ENCODE results near the gene SH2D3C.
A peak's percentile ranks its signal among the peaks of the same experiment; 100 is the strongest.
"Not testable (repeated sequence)": the region's sequence is repeated elsewhere in the genome, so short reads cannot be mapped to it uniquely, and the experiment has no call there.

Gene SH2D3C

DNA sequence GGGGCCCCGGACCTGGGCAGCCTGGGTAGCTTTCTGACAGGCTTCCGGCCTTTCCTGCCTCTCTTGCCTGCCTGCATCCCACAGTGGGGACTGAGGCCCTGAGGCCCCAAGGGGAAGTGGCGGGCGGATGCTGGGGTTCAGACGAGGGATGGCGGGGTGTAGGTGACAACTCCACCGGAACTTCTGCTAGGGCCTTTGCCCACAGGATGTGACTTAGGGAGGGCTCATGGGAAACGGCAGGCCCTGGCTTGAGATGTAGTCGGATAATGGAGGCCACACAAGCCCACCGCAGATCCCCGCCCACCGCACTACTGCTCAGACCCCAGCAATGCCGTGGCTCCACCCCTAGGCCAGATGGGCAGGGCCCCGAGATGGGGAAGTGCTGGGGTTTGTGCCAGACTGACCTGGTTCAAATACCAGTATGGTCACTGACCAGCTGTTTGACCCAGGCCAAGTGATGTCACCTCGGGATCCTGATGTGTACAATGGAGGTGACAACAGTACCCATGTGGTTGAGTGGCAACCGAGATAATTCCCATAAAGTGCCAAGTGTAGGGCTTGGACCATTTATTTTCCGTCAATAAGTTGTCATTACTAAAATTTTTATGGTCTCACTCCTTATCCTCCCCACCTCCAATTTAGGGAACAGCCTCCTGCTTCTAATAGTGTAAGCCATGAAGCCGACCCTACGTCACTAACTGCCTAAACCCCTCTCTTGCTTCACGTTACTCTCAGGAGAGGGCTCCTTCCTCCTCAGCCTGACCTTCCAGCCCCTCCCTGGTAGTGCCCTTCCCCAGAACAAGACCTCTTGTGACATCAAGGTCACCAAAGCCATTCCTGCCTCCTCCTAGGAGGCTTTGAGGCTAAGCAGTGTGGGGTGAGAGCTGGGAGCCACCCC lies 4.9 kb upstream of the SH2D3C start:
- no peak for DNase-seq

DNA sequence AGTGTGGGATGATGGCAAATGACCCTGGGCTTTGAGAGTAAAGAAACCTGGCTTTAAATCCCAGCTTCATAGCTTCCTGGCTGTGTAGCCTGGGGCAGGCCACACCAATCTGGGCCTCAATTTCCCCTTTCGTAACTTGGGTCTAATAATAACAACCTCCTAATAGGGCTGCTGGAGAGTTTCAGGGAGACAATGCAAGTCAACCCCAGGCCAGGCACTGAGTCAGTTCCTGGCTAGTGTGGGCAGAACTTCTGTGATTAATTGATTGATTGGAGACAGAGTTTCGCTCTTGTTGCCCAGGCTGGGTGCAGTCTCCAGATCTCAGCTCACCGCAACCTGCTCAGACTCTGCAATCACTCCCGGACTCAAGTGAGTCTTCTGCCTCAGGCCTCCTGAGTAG lies 3.3 kb upstream of the SH2D3C start:
- DNase-seq = no peak

DNA sequence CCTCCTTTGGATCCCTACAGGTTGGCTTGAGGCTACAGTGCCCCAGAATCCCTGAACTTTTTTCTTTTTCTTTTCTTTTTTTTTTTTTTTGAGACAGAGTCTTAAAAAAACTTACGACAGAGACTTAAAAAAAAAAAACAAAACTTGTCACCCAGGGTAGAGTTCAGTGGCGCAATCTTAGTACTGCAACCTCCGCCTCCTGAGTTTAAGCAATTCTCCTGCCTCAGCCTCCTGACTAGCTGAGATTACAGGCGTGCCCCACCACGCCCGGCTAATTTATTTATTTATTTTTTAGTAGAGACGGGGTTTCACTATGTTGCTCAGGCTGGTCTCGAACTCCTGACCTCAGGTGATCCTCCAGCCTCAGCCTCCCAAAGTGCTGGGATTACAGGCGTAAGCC lies 2.4 kb upstream of the SH2D3C start:
- not testable (repeated sequence) for DNase-seq

DNA sequence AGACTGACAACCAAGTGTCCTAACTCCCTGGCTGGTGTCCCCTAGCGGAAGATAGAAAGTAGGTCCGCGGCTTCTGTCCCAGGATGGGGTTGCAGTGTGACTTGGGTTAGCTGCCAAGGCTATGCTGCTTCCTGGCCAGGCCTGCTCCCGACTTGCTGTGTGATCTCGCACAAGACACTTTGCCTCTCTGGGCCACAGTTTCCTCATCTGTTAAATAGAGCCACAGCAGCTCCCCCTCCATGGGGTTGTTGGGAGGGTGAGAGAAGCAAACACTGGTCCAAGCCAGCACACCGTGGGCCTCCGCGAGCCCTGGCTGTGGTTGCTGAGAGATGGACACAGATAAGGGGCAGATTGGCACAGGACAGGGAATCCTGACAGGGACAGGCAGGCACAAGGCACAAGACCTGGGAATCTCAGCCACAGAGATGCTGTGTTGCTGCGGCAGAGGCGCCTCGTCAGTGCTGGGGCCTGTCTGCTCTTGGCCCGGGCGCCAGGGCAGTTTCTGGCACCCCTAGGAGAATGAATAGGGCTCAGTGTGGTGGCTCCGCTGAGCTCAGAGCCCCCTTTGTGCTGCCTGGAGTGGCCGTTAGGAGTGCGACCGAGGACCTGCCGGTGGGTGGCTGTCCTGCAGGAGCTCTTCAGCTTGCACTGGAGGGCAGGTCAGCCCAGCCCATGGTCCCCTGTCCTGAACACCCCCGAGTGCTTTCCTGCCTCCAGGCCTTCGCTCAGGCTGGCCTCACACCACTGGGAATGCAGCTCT lies 1.8 kb upstream of the SH2D3C start:
- DNase-seq = no peak

DNA sequence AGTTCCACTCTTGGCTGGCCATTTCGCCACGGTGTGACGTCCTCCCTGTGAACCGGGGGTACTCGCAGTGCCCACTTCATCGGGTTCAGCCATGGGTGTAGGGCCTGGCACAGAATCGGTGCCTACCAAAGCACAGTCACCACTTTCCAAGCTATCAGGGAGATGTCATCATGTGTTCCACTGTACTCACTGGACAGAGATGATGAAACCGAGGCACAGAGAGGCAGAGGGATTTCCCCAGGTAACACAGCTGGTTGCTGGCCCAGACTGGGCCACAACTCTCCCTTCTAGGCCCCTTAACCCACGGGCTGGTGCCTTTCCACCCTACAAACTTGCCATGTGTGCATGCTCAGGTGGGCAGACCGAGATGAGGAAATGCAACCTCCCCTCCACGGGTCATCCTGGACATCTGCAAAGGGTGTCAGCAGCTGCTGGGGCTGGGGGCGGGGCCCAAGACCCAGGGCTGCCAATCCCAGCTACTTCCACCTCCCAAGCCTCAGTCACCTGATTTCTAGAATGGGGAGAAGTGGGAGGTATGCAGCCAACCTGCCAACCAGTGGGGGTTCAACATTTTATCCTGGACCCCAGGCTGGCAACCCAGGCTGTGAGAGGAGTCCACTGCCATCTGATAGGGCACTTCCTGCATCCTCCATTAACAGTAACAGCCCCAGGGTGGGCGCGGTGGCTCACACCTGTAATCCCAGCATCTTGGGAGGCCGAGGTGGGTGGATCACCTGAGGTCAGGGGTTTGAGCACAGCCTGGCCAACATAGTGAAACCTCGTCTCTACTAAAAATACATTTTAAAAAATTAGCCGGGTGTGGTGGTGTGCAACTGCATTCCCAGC lies 893 bp upstream of the SH2D3C start:
- DNase-seq = no peak

DNA sequence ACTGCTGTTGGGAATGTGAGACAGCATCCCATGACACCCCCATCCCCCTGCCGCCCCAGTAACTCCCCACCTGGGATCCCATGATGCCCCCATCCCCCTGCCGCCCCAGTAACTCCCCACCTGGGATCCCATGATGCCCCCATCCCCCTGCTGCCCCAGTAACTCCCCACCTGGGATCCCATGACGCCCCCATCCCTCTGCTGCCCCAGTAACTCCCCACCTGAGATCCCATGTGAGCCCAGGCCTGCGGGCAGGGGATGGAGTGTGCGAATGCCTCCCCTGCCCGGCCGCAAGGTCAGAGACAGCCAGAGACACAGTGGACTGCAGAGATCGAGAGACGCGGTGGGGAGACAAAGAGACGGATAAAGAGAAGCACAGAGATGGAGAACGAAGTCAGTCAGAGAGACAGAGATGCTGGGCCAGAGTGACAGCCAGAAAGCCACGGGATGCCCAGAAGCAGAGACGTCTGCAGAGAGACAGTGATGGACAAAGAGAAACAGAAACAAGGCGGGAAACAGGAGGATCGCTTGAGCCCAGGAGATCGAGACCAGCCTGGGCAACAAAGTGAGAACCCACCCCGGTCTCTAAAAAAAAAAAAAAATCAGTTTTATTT lies 992 bp downstream of the SH2D3C start:
- DNase-seq = no peak

DNA sequence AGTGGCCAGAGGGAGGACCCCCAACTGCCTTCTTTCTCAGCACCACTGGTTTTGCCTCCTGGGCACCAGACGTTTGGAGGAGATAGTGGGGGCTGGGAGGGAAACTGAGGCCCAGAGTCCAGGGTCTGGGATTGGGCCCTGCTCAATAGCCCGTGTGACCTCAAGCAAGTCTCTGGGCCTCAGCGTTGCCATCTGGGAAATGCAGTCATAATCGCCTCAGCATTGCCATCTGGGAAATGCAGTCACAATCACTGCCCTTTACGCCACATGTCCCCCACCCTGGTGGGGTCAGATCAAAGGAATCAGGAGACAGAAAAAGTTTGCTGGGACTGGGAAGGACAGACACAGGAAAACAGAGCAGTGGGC lies 1.6 kb downstream of the SH2D3C start:
- no peak for DNase-seq

DNA sequence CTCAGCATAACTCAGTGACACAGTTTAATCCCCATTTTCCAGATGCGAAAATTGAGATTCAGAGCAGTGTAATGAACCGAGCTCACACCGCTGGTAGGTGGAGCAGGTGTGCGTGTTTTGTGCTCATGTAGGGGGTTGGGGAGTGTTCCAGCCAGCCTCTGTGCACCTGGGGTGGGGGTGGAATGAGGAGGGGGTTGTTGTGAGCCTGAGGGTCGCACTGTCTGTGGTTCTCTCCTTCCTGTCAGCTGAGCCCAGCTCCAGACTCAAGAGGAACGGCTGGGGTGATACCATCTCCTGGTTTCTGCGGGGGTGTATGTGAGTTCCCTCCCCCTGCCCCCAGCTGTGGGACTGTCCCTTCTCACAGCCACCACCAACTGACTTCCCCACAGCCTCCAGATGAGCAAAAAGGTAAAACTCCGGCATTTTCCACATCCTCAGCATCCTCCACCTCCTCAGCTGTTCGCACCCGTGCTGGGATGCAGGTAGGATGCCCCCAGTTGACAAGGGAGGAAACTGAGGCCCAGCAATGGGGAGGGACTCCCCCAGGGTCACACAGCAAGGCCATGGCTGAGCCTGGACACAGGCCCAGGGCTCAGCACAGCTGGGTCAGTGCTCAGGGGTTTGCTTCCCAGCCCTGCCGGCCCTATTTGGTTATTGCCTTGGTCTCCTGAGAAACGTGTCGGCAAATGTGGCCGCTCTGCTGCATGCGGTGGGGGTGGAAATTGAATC lies 2.1 kb downstream of the SH2D3C start:
- DNase-seq = no peak

DNA sequence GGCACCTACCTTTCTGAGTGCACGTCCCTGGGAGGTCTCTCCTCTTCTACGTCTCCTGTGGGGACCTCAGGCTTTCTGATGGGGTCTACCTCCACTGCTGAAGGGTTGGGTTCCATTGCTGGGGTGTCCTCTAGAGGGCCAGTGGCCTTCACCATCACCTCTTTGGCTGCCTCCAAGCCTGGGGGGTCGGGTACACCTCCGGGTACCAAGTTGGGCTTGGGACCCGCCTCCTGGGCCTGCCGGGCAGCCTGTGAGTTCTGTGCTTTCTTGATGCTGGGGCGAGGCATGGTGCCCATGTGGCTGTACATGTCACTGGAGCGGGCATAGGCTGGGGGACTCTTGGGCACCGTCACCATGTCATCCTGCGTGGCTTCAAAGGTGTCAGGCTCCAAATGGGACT lies 4.5 kb downstream of the SH2D3C start:
- DNase-seq = no peak

DNA sequence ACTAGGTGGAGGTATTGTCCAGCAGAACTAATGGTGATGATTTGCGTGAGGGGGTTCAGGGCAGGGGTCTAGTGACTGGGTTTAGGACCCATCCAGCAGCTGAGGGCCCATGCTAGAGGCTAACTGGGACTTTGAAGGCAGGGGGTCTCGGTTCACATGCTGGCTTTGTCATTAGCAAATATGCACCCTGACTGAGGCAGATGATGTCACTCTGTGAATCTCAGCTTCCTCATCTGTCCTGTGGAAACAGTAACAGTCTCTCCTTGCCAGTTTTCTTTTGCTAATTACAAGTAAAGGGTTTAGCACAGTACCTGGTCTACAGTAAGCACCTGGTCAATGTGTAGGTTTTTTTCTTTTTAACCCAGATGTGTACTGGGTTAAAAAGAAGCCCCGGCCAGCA lies 5.2 kb downstream of the SH2D3C start:
- DNase-seq = no peak

DNA sequence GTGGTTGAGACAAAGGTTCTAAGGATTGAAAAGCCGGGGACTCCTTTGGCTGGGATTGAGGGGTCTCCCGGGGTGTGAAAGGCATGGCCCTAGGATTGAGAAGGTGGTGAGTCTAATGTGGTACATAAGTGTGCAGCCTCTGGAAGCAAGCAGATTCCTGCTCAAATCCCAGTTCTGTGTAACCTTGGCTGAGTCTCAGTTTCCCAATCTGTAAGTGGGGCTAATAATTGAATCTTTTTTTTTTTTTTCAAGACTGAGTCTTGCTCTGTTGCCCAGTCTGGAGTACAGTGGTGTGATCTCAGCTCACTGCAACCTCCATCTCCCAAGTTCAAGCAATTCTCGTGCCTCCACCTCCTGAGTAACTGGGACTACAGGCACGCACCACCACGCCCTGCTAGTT lies 5.9 kb downstream of the SH2D3C start:
- DNase-seq = no peak

DNA sequence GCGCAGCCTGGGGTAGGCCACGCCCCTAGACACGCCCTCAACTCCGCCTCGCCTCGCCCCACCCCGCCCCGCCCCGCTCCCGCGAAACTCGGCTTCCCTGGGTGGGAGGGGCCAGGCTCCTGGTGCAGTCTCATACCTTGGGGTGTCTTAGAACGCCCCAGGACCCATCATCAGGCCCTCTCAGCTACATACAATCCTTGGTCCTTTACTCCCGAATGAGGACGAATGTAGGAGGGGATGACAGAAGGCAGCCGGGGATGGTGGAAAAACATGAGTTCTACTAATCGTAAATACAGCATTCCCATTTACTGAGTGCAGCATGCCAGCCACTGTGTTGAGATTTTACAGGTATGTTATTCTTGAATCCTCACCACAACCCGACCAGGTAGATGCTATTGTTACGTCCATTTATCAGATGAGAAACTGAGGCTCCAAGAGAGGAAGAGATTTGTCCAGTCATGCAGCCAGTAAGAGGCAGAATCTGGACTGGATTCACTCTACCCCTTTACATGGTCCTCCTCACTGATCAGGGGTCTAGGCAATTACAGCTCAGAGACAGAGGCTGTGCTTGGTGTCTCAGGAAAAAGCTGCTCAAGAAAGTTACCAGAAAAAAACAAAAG lies 6.8 kb downstream of the SH2D3C start:
- no peak for DNase-seq

DNA sequence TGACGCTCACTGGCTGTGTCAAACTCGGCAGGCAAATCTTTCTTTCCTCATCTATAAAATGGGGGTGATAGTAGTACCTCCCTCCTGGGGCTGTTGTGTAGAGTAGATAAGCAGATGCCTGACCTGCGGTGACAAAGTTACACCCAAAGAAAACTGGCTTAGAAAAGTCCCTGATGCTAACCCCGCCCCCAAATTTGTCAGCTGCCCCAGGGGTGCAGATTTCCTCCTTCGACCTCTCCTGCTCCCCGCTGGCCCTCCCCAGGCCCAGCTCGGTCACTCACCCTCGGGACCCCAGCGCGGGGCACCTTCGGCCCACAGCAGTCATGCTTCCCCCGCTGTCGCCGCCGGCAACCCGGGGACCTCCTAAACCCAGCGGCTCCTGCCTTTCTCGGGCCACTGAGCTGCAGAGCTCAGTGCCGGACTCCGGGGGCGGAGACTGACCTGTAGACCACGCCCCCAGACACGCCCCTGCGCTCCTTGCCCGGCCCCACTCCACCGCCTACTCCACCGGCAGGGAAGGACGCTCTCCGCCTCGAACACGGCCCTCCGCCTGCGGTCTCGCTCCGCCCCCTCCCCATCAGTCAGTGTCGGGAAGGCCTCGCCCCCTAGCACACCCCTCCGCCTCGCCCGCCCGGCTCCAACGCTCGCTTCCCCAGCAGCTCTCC lies 7.4 kb downstream of the SH2D3C start:
- DNase-seq = peak; percentile 89

DNA sequence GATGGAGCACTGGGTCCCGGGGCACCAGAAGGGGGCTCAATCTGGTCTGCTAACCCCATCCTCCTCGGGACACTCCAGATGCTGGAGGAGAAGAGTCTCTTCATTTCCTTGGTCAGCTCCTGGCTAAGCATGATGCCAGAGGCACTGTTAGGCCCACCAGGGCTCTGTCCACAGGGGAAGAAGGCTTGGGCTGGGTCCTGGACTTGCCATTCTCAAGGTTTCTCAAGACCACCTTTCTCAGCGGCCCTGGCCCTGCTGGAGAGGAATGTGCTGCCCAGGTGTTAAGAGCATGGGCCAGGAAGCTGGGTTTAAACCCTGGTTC lies 7.9 kb downstream of the SH2D3C start:
- no peak for DNase-seq

DNA sequence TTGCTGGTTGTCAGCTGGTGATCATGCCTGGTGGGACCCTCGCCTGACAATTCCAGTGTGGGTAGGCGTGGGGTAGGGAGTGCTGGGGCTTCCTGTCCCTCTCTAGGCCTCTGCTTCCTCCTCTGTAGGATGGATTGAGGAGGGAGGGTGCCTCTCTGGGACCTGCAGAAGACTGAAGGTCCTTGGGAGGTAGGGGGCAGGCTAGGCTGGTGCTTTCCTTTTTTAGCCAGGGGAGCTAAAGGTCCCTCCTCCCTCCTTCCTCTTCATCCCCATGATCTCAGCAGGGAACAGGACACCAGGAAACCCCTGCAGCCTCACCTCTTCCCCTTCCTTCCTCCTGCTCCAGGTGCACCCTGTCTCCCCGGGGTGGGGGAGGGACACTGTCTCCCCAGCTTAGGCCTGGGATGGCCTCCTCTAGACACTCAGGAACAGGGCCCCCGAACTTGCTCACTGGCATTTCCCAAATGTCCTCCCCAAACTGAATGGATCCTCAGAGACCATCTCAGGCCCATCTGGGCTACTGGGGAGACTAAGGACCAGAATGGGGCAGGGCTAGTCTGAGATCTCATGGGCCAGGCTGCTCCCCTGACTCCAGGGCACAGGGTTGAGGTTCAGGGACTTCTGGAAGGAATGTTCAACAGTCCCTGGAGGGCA lies 8.4 kb downstream of the SH2D3C start:
- DNase-seq = no peak

DNA sequence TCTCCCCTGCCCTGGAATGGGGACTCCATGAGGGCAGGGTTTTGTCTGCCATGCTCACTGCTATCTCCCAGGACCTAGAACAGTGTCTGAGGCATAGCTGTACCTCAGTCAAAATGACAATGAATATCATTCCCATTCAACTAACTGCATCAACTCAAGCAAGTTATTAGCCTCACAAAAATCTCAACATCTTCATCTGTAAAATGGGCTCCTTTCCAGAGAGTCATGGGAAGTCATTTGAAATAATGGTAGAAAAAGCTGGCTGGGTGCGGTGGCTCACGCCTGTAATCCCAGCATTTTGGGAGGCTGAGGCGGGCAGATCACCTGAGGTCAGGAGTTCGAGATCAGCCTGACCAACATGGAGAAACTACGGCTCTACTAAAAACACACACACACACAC lies 9.4 kb downstream of the SH2D3C start:
- no peak for DNase-seq

DNA sequence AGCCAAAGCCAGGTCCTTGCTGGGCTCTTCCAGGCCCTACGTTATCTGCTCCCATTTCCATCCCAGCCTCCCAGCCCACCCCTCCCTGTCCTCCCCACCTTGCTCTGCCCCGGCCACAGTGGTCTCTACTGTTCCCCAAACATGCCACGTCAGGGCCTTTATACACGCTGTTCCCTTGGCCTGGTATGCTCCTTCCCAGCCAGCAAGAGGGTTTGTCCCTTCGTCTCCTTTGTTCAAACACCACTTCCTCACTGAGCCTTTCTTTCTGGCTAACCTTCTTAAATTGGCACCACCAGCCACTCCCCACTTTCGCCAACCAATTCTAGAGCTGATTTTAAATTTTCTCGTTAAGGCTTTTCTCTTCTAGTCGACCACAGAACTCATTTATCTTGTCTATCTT lies 9.8 kb downstream of the SH2D3C start:
- DNase-seq = no peak

DNA sequence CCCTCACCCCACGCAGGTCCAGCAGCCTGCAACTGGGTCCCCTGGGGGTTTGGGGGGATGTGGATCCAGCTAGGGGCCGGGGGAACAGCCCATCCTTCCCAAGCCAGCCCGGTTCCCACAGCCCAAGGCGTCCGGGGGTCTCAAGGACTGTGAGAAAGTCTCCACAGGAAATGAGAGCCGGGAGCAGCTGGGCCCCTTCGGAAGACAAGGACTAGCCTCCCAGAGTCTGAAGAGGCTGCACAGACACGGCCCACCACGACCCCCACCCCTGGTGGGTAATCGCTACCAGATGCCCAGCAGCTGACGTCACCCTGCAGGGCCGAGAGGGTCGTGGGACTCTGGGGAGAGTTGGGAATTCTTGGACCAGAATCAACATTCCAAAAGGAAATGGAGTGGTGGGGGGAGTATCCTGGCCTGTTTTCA lies 10.5 kb downstream of the SH2D3C start:
- no peak for DNase-seq

DNA sequence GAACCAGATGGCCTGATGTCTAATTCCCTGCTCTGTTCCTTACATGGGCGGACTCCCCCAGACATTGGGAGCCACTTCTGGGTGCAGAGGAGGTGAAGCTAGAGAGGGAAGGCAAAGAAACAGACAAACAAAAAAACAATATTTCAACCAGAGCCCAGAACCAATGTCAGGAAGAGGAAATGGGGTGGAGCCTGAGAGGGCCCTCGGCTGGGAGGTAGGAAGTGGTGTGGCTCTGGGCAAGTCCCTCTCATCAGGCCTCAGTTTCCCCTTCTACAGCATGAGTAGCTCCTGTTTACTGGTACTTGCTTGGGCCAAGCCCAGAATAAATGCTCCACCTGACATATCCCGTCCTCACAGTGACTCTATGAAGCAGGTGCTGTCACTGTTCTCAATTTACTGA lies 11.1 kb downstream of the SH2D3C start:
- no peak for DNase-seq

DNA sequence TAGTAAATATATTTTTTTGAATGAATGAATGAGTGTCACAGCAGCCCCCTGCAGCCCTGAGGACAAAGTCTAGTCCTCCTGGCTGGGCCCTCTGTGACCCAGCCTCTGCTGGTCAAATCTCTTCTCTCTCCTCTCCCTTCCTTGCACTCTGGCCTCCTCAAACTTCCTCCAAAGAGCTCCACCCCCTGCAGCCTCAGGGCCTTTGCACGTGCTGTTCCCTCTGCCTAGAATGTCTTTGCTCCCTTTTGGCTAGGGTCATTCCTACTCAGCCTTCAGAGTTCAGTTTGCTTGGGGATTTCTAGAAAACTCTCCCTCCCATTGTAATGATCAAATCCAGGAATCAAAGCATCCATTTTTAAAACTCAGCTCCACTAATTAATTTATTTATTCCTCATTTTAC lies 13.0 kb downstream of the SH2D3C start:
- no peak for DNase-seq

DNA sequence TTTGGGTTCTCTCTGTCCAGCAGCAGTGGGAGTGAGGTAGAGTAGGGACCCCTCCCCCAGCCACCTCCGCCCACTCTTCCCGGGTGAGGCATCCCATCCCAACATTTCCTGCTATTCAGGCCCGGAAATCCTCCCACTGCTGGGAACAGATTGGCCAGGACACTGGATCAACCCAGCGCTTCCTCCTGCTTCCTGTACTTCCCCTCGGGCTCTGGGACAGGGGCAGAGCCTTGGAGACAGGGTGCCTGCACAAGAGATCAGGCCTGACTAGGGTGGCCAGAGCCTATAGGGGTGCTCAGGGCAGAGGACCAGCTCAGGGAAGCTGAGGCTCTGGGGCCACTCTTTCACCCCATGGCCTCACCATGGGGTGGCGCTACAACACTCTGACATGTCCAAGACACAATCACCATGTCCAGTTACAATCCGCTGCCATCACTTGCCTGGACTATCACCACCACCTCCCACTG lies 14.5 kb downstream of the SH2D3C start:
- DNase-seq = no peak

Measured in SHP77 treated with DMSO at 0.1 percent for 48 hours (cell line).